Activated CD4-positive, alpha-beta T cell treated with anti-CD3 and anti-CD28 coated beads, Interleukin-2, amount 10 ng/mL, durations not matched to agents 24 days and 14 days (primary cell): ENCODE results near the gene ENPP1. TPM values are rescaled to one million over a fixed set of nuclear protein-coding genes. Genes with fewer than 3 reads are reported as not detected.
"Not testable (repeated sequence)": the region's sequence is repeated elsewhere in the genome, so short reads cannot be mapped to it uniquely, and the experiment has no call there.

Experiments
- DNase-seq: peaks from one replicate; pipeline ENCODE4 v3.0.0; 2022
- H3K27ac Mint-ChIP-seq: one replicate; pipeline ENCODE4 v1.8.0; 2022; ENCODE audit warnings: mild to moderate bottlenecking, mixed read lengths
- H3K27me3 Mint-ChIP-seq: one replicate; pipeline ENCODE4 v1.8.0; 2022; ENCODE audit warnings: mixed read lengths
- H3K36me3 Mint-ChIP-seq: one replicate; pipeline ENCODE4 v1.8.0; 2022; ENCODE audit warnings: low read depth, mild to moderate bottlenecking, mixed read lengths
- H3K4me1 Mint-ChIP-seq: one replicate; pipeline ENCODE4 v1.8.0; 2021; ENCODE audit warnings: mixed read lengths
- H3K4me3 Mint-ChIP-seq: one replicate; pipeline ENCODE4 v1.8.0; 2022; ENCODE audit warnings: mild to moderate bottlenecking, moderate library complexity, mixed read lengths
- H3K9me3 Mint-ChIP-seq: one replicate; pipeline ENCODE4 v1.8.0; 2021; ENCODE audit warnings: mixed read lengths
- intact Hi-C: fragments of 100-400 bp; cut with micrococcal nuclease; formaldehyde crosslinking; loops from one replicate; pipeline ENCODE4 v1.15.1; 2023
- total RNA-seq: library from RNA; stranded (reverse); gene quantifications from 2 replicates; pipeline ENCODE4 v1.2.3, GENCODE V29; 2022

ENPP1 gene
- total RNA-seq, 1 donor from 2014 or later = 0.58 TPM

GRCh38 chr6:131910956-131911355 lies 103.1 kb downstream of the ENPP1 start:
- H3K27ac Mint-ChIP-seq = no peak overlapping the region

GRCh38 chr6:131911951-131912350 lies 104.1 kb downstream of the ENPP1 start:
- peaks cover 38% of the 10 kb centered on the region for H3K27me3 Mint-ChIP-seq

More at GRCh38 chr6:131910956-131911355, 103.1 kb downstream of the ENPP1 start:
- Mint-ChIP-seq H3K4me3 (no peak overlapping the region), H3K9me3 (no peaks in the 10 kb centered on the region), H3K36me3 (no peaks in the 10 kb centered on the region), H3K27me3 (peaks cover 34% of the 10 kb centered on the region), H3K4me1 (peaks cover 6% of the 10 kb centered on the region)
- DNase-seq = no peak
- intact Hi-C loops = loop anchor here (10.0 kb wide), 3 partner anchors 106 to 1026 kb away; partner anchors contain the start of gene ENPP1

GRCh38 chr6:131914234-131914633 lies 106.4 kb downstream of the ENPP1 start:
- H3K36me3 Mint-ChIP-seq = no peaks in the 10 kb centered on the region
- peaks cover 31% of the 10 kb centered on the region for H3K27me3 Mint-ChIP-seq
- DNase-seq = no peak
- no peak overlapping the region for H3K27ac Mint-ChIP-seq
- peaks cover 15% of the 10 kb centered on the region for H3K4me1 Mint-ChIP-seq
- H3K9me3 Mint-ChIP-seq = no peaks in the 10 kb centered on the region
- intact Hi-C loops = loop anchor here (2.0 to 10.0 kb wide), 5 partner anchors 109 to 1029 kb away; partner anchors contain the start of gene ENPP1
- H3K4me3 Mint-ChIP-seq = no peak overlapping the region

More at GRCh38 chr6:131911951-131912350, 104.1 kb downstream of the ENPP1 start:
- Mint-ChIP-seq H3K4me3 (no peak overlapping the region), H3K9me3 (no peaks in the 10 kb centered on the region), H3K4me1 (peaks cover 9% of the 10 kb centered on the region), H3K27ac (no peak overlapping the region), H3K36me3 (no peaks in the 10 kb centered on the region)
- no peak for DNase-seq
- intact Hi-C loops = loop anchor here (10.0 kb wide), 3 partner anchors 107 to 1027 kb away; partner anchors contain the start of gene ENPP1

- intact Hi-C loops = loop anchor here (2.0 to 10.0 kb wide), 5 partner anchors 110 to 1030 kb away; partner anchors contain the start of gene ENPP1
- peaks cover 12% of the 10 kb centered on the region for H3K4me1 Mint-ChIP-seq
- no peaks in the 10 kb centered on the region for H3K36me3 Mint-ChIP-seq
- no peak overlapping the region for H3K27ac Mint-ChIP-seq
- DNase-seq = peak; percentile 85
- no peaks in the 10 kb centered on the region for H3K9me3 Mint-ChIP-seq
- H3K4me3 Mint-ChIP-seq = no peak overlapping the region
- peaks cover 36% of the 10 kb centered on the region for H3K27me3 Mint-ChIP-seq
Measured at GRCh38 chr6:131914967-131915751, 107.3 kb downstream of the ENPP1 start.

- H3K36me3 Mint-ChIP-seq, DNase-seq, H3K27ac Mint-ChIP-seq, H3K9me3 Mint-ChIP-seq, H3K4me3 Mint-ChIP-seq: not testable (repeated sequence)
- Mint-ChIP-seq H3K27me3 (peaks cover 30% of the 10 kb centered on the region), H3K4me1 (peaks cover 12% of the 10 kb centered on the region)
- intact Hi-C loops = loop anchor here (10.0 kb wide), 3 partner anchors 111 to 1031 kb away; partner anchors contain the start of gene ENPP1
Measured at GRCh38 chr6:131916091-131916796, 108.4 kb downstream of the ENPP1 start.

GRCh38 chr6:131916847-131917246 lies 109.0 kb downstream of the ENPP1 start:
- intact Hi-C loops = loop anchor here (10.0 kb wide), 3 partner anchors 112 to 1032 kb away; partner anchors contain the start of gene ENPP1
- Mint-ChIP-seq H3K9me3 (no peaks in the 10 kb centered on the region), H3K4me1 (peaks cover 11% of the 10 kb centered on the region), H3K27ac (no peak overlapping the region), H3K27me3 (peaks cover 24% of the 10 kb centered on the region), H3K4me3 (no peak overlapping the region), H3K36me3 (no peaks in the 10 kb centered on the region)
- no peak for DNase-seq

GRCh38 chr6:131917318-131917717 lies 109.5 kb downstream of the ENPP1 start:
- Mint-ChIP-seq H3K4me1 (peaks cover 9% of the 10 kb centered on the region), H3K36me3 (no peaks in the 10 kb centered on the region), H3K27me3 (peaks cover 21% of the 10 kb centered on the region), H3K9me3 (no peaks in the 10 kb centered on the region), H3K27ac (no peak overlapping the region), H3K4me3 (no peak overlapping the region)
- DNase-seq = no peak
- intact Hi-C loops = loop anchor here (10.0 kb wide), 3 partner anchors 113 to 1033 kb away; partner anchors contain the start of gene ENPP1

GRCh38 chr6:131917763-131918649 lies 110.2 kb downstream of the ENPP1 start:
- Mint-ChIP-seq H3K4me3 (no peak overlapping the region), H3K36me3 (no peaks in the 10 kb centered on the region), H3K4me1 (peaks cover 9% of the 10 kb centered on the region), H3K9me3 (no peaks in the 10 kb centered on the region), H3K27ac (no peak overlapping the region), H3K27me3 (peaks cover 18% of the 10 kb centered on the region)
- intact Hi-C loops = loop anchor here (10.0 kb wide), 3 partner anchors 113 to 1033 kb away; partner anchors contain the start of gene ENPP1
- DNase-seq = no peak

- peaks cover 12% of the 10 kb centered on the region for H3K27me3 Mint-ChIP-seq
- H3K36me3 Mint-ChIP-seq = no peaks in the 10 kb centered on the region
- DNase-seq = no peak
- H3K4me3 Mint-ChIP-seq = no peak overlapping the region
- H3K27ac Mint-ChIP-seq = no peak overlapping the region
- H3K4me1 Mint-ChIP-seq = peaks cover 9% of the 10 kb centered on the region
- intact Hi-C loops = loop anchor here (10.0 kb wide), 3 partner anchors 114 to 1034 kb away; partner anchors contain the start of gene ENPP1
- no peaks in the 10 kb centered on the region for H3K9me3 Mint-ChIP-seq
Measured at GRCh38 chr6:131918650-131919355, 111.0 kb downstream of the ENPP1 start.

- Mint-ChIP-seq H3K9me3 (no peaks in the 10 kb centered on the region), H3K4me1 (peaks cover 9% of the 10 kb centered on the region), H3K27ac (no peak overlapping the region), H3K36me3 (no peaks in the 10 kb centered on the region), H3K27me3 (peaks cover 12% of the 10 kb centered on the region), H3K4me3 (no peak overlapping the region)
- intact Hi-C loops = no loop called here
- no peak for DNase-seq
Measured at GRCh38 chr6:131920656-131921055, 112.8 kb downstream of the ENPP1 start.

- Mint-ChIP-seq H3K27ac (no peak overlapping the region), H3K9me3 (no peaks in the 10 kb centered on the region), H3K4me1 (no peaks in the 10 kb centered on the region), H3K36me3 (no peaks in the 10 kb centered on the region), H3K27me3 (peaks cover 7% of the 10 kb centered on the region), H3K4me3 (no peak overlapping the region)
- intact Hi-C loops = loop anchor here (2.0 kb wide), 1 partner anchor 295 kb away; no protein-coding TSS in a partner anchor
- peak; percentile 81 for DNase-seq
Measured at GRCh38 chr6:131923356-131923755, 115.5 kb downstream of the ENPP1 start.

- H3K9me3 Mint-ChIP-seq = no peaks in the 10 kb centered on the region
- no peak overlapping the region for H3K4me3 Mint-ChIP-seq
- H3K36me3 Mint-ChIP-seq = no peaks in the 10 kb centered on the region
- H3K27me3 Mint-ChIP-seq = no peaks in the 10 kb centered on the region
- intact Hi-C loops = no loop called here
- H3K4me1 Mint-ChIP-seq = no peaks in the 10 kb centered on the region
- DNase-seq = no peak
- no peak overlapping the region for H3K27ac Mint-ChIP-seq
Measured at GRCh38 chr6:131924881-131925474, 117.2 kb downstream of the ENPP1 start.
